Thyroid gland (tissue), 4 donors: ENCODE data around the gene MAP2K2. TPM values are rescaled to one million over a fixed set of nuclear protein-coding genes. Genes with fewer than 3 reads are reported as not detected.

Source experiments
- DNase-seq, 2 donors: peaks; one replicate each; pipeline ENCODE4 v3.0.0-alpha.2; 2019
- H3K27ac ChIP-seq, 3 donors: fragments of 200-600 bp; sonication (generic); 1 replicate in 2 of 3; 2 replicates in 1 of 3; pipeline ENCODE4 v1.5.1; 2016 to 2019; ENCODE audit warnings: mild to moderate bottlenecking in 1 of 3, moderate library complexity in 1 of 3
- H3K27me3 ChIP-seq: fragments of 200-600 bp; sonication (generic); one replicate; pipeline ENCODE4 v1.5.1; 2019
- H3K36me3 ChIP-seq, 2 donors: fragments of 200-600 bp; sonication (generic); one replicate each; pipeline ENCODE4 v1.5.1; 2016 to 2019
- H3K4me1 ChIP-seq, 2 donors: fragments of 200-600 bp; sonication (generic); one replicate each; pipeline ENCODE4 v1.5.1; 2017 to 2019
- H3K4me3 ChIP-seq, 3 donors: fragments of 200-600 bp; sonication (generic); replicated peaks in 1 of 3; 1 replicate in 2 of 3; 2 replicates in 1 of 3; pipeline ENCODE4 v1.5.1; 2016; ENCODE audit warnings: mild to moderate bottlenecking in 1 of 3
- H3K9me3 ChIP-seq: fragments of 200-600 bp; sonication (generic); one replicate; pipeline ENCODE4 v1.5.1; 2017
- POLR2A ChIP-seq, 2 donors: fragments of 450-650 bp; IDR thresholded peaks; one replicate each; pipeline ENCODE4 v1.6.1; 2017; ENCODE audit warnings: antibody characterized with exemption in 2 of 2, mild to moderate bottlenecking in 2 of 2, moderate library complexity in 1 of 2
- WGBS, 2 donors: methylation state at CpG; one replicate each; pipeline ENCODE4 v1.1.5; 2017; 5-methylcytosine and 5-hydroxymethylcytosine counted together
- intact Hi-C: fragments of 100-400 bp; cut with DNase I; formaldehyde crosslinking; loops from one replicate; pipeline ENCODE4 v1.15.1; 2023
- total RNA-seq, 4 donors: library from RNA; depleted of rRNA; stranded (reverse); fragments of >200 nt; gene quantifications; one replicate each; pipeline ENCODE4 v1.2.3, GENCODE V29; 2016
- TF ChIP-seq, protein P1 (sequence below), 6 experiments: fragments of 200-600 bp in 3 of 6; fragments of 450-650 bp in 3 of 6; sonication (generic) in 3 of 6; IDR thresholded peaks; one replicate each; pipeline ENCODE4 v1.5.1; 2016 to 2019; ENCODE audit warnings: antibody characterized with exemption in 6 of 6, mild to moderate bottlenecking in 2 of 6, inconsistent platforms in 1 of 6, moderate library complexity in 1 of 6

Gene MAP2K2
- total RNA-seq, 4 donors from 2014 or later, result 59.4 to 95.3 (median 81.8) TPM

DNA sequence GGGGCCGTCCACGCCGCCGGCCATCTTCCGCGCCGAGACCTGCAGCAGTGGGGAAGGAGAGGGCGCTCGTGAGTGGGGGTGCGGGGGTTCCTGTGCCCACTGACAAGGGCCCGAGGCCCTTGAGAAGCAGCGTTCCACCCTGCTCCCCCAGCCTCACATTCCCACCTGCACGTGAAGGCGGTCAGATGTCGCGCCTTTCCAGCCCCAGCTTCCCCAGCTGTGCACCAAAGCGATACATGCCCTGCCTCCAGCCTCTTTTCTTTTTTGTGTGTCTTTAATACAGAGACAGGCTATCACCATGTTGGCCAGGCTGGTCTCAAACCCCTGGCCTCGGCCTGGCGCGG is 68.7 kb downstream of the MAP2K2 start:
- Histone ChIP-seq H3K4me3 (no peak overlapping the region), H3K27me3 (no peaks in the 10 kb centered on the region), H3K36me3 (peaks cover 29 to 34% of the 10 kb centered on the region in 2 donors), H3K9me3 (no peaks in the 10 kb centered on the region), H3K4me1 (peaks cover 18 to 42% of the 10 kb centered on the region in 2 donors), H3K27ac (no peak overlapping the region)
- TF ChIP-seq POLR2A (IDR thresholded peaks at IDR 0.05), result no peak
- TF ChIP-seq, protein P1, sequence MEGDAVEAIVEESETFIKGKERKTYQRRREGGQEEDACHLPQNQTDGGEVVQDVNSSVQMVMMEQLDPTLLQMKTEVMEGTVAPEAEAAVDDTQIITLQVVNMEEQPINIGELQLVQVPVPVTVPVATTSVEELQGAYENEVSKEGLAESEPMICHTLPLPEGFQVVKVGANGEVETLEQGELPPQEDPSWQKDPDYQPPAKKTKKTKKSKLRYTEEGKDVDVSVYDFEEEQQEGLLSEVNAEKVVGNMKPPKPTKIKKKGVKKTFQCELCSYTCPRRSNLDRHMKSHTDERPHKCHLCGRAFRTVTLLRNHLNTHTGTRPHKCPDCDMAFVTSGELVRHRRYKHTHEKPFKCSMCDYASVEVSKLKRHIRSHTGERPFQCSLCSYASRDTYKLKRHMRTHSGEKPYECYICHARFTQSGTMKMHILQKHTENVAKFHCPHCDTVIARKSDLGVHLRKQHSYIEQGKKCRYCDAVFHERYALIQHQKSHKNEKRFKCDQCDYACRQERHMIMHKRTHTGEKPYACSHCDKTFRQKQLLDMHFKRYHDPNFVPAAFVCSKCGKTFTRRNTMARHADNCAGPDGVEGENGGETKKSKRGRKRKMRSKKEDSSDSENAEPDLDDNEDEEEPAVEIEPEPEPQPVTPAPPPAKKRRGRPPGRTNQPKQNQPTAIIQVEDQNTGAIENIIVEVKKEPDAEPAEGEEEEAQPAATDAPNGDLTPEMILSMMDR (IDR thresholded peaks at IDR 0.05), result no peak
- 93 to 96% methylated on average over 13 to 20 of the region's 20 CpGs for WGBS, 2 donors
- intact Hi-C loops, result no loop called here
- DNase-seq, result no peak

DNA sequence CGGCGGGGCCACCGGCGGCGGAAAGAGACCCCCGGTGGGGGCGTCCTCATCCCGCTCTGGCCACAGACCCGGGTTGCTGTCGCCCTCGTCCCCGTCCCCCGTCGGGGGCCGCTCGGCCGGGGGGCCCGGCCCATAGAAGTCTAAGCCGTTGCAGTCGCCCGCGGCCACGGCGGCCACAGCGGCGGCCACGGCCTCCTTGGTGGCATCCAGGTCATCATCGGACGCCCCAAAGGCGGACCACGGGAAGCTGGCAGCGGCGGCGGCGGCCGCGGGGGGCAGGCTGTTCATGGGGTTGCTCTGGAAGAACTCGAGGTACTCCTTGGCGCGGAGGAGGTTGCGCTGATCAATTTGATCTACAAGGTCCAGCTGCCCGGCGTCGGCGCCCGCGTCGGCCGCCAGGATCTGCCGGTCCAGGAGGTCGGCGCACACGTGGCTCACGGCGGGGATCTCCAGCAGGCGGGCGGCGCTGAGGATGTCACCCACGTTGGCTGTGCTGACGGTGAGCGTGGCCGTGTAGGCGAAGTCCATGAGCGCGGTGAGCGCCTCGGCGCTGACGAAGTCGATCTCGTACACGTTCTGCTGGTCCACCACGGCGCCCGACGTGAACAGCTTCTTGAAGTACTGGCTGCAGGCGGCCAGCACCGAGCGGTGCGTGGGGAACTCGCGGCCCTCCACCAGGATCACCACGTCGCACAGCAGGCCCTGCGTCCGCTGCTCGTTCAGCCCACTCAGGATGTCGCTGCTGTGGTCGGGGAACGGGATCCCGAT is 69.3 kb downstream of the MAP2K2 start:
- no peaks in the 10 kb centered on the region for H3K27me3 ChIP-seq
- H3K27ac ChIP-seq, result no peak overlapping the region
- intact Hi-C loops, result loop anchor here (5.0 kb wide), 1 partner anchor 37 kb away; no protein-coding TSS in a partner anchor
- TF ChIP-seq, protein P1 (IDR thresholded peaks at IDR 0.05), result no peak
- TF ChIP-seq POLR2A (IDR thresholded peaks at IDR 0.05), result no peak
- no peak overlapping the region for H3K4me3 ChIP-seq
- H3K9me3 ChIP-seq, result no peaks in the 10 kb centered on the region
- DNase-seq, result no peak
- peaks cover 15 to 36% of the 10 kb centered on the region in 2 donors for H3K4me1 ChIP-seq
- H3K36me3 ChIP-seq, result peaks cover 29 to 34% of the 10 kb centered on the region in 2 donors
- WGBS, 2 donors, result 97% methylated on average over 44 to 83 of the region's 91 CpGs

DNA sequence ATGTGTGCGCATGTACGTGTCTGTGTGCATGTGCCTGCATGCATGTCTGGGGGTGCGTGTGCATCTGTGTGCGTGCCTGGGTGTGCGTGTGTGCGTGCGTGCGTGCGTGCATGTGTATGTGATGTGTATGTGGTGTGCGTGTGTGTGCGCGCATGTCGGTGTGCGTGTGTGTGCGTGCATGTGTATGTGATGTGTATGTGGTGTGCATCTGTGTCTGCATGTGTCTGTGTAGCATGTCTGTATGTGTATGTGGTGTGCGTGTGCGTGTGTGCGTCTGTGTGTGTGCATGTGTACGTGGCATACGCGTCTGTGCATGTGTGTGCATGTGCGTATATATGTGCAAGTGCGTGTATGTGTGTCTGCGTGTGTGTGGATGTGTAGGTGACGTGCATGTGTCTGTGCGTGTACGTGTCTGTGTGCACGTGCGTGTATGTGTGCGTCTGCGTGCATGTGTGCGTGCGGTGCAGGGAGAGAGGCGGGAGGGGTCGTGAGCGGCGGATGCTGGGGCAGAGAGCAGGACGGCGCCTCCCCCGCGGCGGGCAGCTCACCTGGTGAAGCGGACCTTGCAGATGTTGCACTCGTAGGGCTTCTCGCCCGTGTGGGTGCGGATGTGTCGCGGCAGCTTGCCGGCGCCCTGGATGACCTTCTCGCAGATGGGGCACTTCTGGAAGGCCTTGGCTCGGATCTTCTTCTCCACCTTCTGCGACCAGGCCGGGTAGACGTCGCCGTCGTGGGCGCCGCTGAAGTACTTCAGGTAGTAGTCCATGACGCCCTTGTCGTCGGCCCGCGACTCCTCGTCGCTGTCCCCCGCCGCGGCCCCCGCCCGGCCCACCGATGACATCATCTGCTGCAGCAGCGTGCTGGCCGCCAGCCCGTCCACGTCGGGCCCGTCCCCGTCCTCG is 70.2 kb downstream of the MAP2K2 start:
- Histone ChIP-seq H3K27ac (no peak overlapping the region), H3K4me1 (peaks cover 6 to 27% of the 10 kb centered on the region in 2 donors), H3K36me3 (peaks cover 29 to 34% of the 10 kb centered on the region in 2 donors), H3K4me3 (no peak overlapping the region), H3K9me3 (no peaks in the 10 kb centered on the region), H3K27me3 (no peaks in the 10 kb centered on the region)
- TF ChIP-seq, protein P1 (IDR thresholded peaks at IDR 0.05), result no peak
- no peak for DNase-seq
- 90 to 92% methylated on average over 55 to 82 of the region's 82 CpGs for WGBS, 2 donors
- intact Hi-C loops, result loop anchor here (5.0 kb wide), 1 partner anchor 36 kb away; no protein-coding TSS in a partner anchor

DNA sequence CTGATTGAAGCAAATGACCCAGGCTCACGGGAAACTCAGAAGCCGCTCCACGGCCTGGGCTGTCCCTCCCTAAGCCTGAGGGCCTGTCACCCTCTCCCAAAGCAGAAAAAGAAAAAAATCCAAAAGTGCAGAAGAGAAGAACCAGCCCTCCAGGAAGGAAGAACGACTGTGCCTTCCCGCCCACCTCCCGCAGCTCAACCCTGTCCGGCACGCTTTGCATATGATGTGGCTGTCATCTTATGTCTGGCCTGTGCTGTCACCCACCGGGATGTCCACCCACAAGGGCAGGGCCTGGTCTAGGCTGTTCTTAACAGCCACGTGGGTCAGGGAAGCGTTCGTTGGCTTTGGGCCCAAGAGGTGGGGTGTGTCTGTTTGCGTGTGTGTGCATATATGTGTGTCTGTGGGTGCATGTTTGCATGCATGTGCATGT is 70.9 kb downstream of the MAP2K2 start:
- no peak for DNase-seq
- Histone ChIP-seq H3K4me1 (peaks cover 6 to 20% of the 10 kb centered on the region in 2 donors), H3K36me3 (peaks cover 29 to 37% of the 10 kb centered on the region in 2 donors), H3K27me3 (no peaks in the 10 kb centered on the region), H3K4me3 (no peak overlapping the region), H3K9me3 (no peaks in the 10 kb centered on the region), H3K27ac (no peak overlapping the region)
- TF ChIP-seq, protein P1 (IDR thresholded peaks at IDR 0.05), result no peak
- no peak for TF ChIP-seq POLR2A (IDR thresholded peaks at IDR 0.05)
- intact Hi-C loops, result loop anchor here (5.0 kb wide), 1 partner anchor 36 kb away; no protein-coding TSS in a partner anchor
- WGBS, 2 donors, result 55 to 60% methylated on average over 10 to 13 of the region's 13 CpGs
